ENCODE measurements around the gene CTNNBL1.

CTNNBL1 gene

GRCh38 chr20:37921341-37921929 is 227.6 kb downstream of the CTNNBL1 start:
- DNase-seq, result no peak
